Liver (tissue), 3 donors: Measurements from ENCODE around the gene MICAL3.

Experiments
- EGR1 ChIP-seq, 2 donors: IDR thresholded peaks; 2 replicates each; pipeline ENCODE4 v1.6.1; 2016 to 2018; ENCODE audit warnings: antibody characterized with exemption in 2 of 2, low read depth in 2 of 2
- GABPA ChIP-seq, 2 donors: IDR thresholded peaks in 1 of 2; conservative IDR thresholded peaks in 1 of 2; 2 replicates each; pipeline ENCODE4 v1.6.1; 2016; ENCODE audit warnings: antibody characterized with exemption in 2 of 2, mild to moderate bottlenecking in 1 of 2, moderate library complexity in 1 of 2
- JUND ChIP-seq, 2 donors: IDR thresholded peaks; 2 replicates each; pipeline ENCODE4 v1.6.1; 2016; ENCODE audit warnings: antibody characterized with exemption in 2 of 2
- RXRA ChIP-seq, 2 donors: IDR thresholded peaks; 2 replicates each; pipeline ENCODE4 v1.6.1; 2017 to 2018; ENCODE audit warnings: antibody characterized with exemption in 2 of 2, mild to moderate bottlenecking in 1 of 2
- TAF1 ChIP-seq: conservative IDR thresholded peaks from 2 replicates; pipeline ENCODE4 v1.6.1; 2016; ENCODE audit warnings: antibody characterized with exemption, mild to moderate bottlenecking
- YY1 ChIP-seq: IDR thresholded peaks from 2 replicates; pipeline ENCODE4 v1.6.1; 2016; ENCODE audit warnings: antibody characterized with exemption, mild to moderate bottlenecking
- TF ChIP-seq, protein P1 (sequence below): fragments of 150-350 bp; IDR thresholded peaks from 2 replicates; pipeline ENCODE4 v1.5.1; 2017; ENCODE audit warnings: improper control_type of control experiment, low read depth, low read length; ENCODE audit not compliant: missing input control
- TF ChIP-seq, protein P2 (sequence below): IDR thresholded peaks from 2 replicates; pipeline ENCODE4 v1.6.1; 2016; ENCODE audit warnings: antibody characterized with exemption, mild to moderate bottlenecking
- TF ChIP-seq, protein P3 (sequence below): IDR thresholded peaks from 2 replicates; pipeline ENCODE4 v1.6.1; 2016; ENCODE audit warnings: antibody characterized with exemption
- donor health status: healthy.
- donor health status: healthy.

DNA sequence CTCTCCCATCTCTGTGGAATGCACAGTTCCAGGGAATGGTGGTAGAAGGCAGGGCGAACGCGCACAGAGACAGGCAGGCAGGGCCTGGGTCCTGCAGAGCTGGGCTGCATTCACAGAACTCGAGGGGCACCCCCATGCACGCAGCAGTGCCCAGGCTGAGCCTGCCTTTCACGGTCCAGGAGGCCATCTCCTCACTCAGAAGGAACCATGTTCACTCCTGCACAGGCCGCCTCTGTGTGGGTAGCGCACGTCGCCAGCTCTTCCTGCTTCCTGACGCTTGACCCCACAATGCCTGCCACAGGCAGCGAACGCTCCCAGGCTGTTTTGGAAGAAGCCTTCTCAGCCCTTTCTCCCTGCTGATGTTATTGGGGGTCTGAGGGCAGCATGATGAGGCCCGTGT lies 151.2 kb downstream of the MICAL3 start:
- TF ChIP-seq, protein P1, sequence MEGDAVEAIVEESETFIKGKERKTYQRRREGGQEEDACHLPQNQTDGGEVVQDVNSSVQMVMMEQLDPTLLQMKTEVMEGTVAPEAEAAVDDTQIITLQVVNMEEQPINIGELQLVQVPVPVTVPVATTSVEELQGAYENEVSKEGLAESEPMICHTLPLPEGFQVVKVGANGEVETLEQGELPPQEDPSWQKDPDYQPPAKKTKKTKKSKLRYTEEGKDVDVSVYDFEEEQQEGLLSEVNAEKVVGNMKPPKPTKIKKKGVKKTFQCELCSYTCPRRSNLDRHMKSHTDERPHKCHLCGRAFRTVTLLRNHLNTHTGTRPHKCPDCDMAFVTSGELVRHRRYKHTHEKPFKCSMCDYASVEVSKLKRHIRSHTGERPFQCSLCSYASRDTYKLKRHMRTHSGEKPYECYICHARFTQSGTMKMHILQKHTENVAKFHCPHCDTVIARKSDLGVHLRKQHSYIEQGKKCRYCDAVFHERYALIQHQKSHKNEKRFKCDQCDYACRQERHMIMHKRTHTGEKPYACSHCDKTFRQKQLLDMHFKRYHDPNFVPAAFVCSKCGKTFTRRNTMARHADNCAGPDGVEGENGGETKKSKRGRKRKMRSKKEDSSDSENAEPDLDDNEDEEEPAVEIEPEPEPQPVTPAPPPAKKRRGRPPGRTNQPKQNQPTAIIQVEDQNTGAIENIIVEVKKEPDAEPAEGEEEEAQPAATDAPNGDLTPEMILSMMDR: no peak
- no peak for TF ChIP-seq TAF1
- no peak for TF ChIP-seq YY1
- TF ChIP-seq, protein P2, sequence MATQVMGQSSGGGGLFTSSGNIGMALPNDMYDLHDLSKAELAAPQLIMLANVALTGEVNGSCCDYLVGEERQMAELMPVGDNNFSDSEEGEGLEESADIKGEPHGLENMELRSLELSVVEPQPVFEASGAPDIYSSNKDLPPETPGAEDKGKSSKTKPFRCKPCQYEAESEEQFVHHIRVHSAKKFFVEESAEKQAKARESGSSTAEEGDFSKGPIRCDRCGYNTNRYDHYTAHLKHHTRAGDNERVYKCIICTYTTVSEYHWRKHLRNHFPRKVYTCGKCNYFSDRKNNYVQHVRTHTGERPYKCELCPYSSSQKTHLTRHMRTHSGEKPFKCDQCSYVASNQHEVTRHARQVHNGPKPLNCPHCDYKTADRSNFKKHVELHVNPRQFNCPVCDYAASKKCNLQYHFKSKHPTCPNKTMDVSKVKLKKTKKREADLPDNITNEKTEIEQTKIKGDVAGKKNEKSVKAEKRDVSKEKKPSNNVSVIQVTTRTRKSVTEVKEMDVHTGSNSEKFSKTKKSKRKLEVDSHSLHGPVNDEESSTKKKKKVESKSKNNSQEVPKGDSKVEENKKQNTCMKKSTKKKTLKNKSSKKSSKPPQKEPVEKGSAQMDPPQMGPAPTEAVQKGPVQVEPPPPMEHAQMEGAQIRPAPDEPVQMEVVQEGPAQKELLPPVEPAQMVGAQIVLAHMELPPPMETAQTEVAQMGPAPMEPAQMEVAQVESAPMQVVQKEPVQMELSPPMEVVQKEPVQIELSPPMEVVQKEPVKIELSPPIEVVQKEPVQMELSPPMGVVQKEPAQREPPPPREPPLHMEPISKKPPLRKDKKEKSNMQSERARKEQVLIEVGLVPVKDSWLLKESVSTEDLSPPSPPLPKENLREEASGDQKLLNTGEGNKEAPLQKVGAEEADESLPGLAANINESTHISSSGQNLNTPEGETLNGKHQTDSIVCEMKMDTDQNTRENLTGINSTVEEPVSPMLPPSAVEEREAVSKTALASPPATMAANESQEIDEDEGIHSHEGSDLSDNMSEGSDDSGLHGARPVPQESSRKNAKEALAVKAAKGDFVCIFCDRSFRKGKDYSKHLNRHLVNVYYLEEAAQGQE: no peak
- TF ChIP-seq GABPA (IDR thresholded peaks at IDR 0.05 in 1 of 2, conservative IDR thresholded peaks at IDR 0.05 in 1 of 2): no peak
- TF ChIP-seq JUND (IDR thresholded peaks at IDR 0.05): no peak
- TF ChIP-seq RXRA (IDR thresholded peaks at IDR 0.05): no peak
- no peak for TF ChIP-seq EGR1 (IDR thresholded peaks at IDR 0.05; ENCODE audit: low read depth in 2 of 2)
- TF ChIP-seq, protein P3, sequence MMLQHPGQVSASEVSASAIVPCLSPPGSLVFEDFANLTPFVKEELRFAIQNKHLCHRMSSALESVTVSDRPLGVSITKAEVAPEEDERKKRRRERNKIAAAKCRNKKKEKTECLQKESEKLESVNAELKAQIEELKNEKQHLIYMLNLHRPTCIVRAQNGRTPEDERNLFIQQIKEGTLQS: no peak
